T-cell (primary cell): Measurements from ENCODE around the gene SIMC1. TPM values are rescaled to one million over a fixed set of nuclear protein-coding genes. Genes with fewer than 3 reads are reported as not detected.
"Not testable (repeated sequence)": the region's sequence is repeated elsewhere in the genome, so short reads cannot be mapped to it uniquely, and the experiment has no call there.

Experiments used
- ATAC-seq, 4 experiments: fragments of 200-7000 bp in 3 of 4; fragments of 150-1000 bp in 1 of 4; cut with Tn5 transposase; replicated peaks in 1 of 4; 1 replicate in 3 of 4; 2 replicates in 1 of 4; pipeline ENCODE4 v1.10.0; 2021; ENCODE audit warnings: moderate library complexity in 3 of 4, mild to moderate bottlenecking in 2 of 4, moderate number of reproducible peaks in 1 of 4
- CTCF ChIA-PET, 2 donors: fragments of 300-600 bp; sonication (Branson Sonifier 250); formaldehyde crosslinking; loops; one replicate each; lab custom pipeline; 2022; ENCODE audit warnings: antibody characterized with exemption in 2 of 2; lab: Charles Lee
- POLR2A ChIA-PET, 2 donors: fragments of 300-600 bp; sonication (Branson Sonifier 250); formaldehyde crosslinking; loops; one replicate each; lab custom pipeline; 2022; ENCODE audit warnings: antibody characterized with exemption in 2 of 2; lab: Charles Lee
- DNase-seq, 35 experiments: peaks; one replicate each; pipeline versions ENCODE4 v3.0.0 to v3.0.0-alpha.2; 2013 to 2023
- H3K27ac ChIP-seq: one replicate; pipeline ENCODE4 v1.5.1; 2013; ENCODE audit warnings: low read length
- H3K27me3 ChIP-seq, 2 experiments: replicated peaks in 1 of 2; 1 replicate in 1 of 2; 2 replicates in 1 of 2; pipeline versions ENCODE4 v1.6.1 to v1.7.0; 2013; ENCODE audit warnings: low read length in 1 of 2, mixed read lengths in 1 of 2; ENCODE audit not compliant: control insufficient read depth in 2 of 2, insufficient read depth in 2 of 2; ENCODE audit errors: extremely low read depth in 1 of 2
- H3K36me3 ChIP-seq, 2 donors: 1 replicate in 1 of 2; 2 replicates in 1 of 2; pipeline versions ENCODE4 v1.6.1 to v1.7.0; 2013; ENCODE audit warnings: low read length in 1 of 2; ENCODE audit not compliant: control insufficient read depth in 2 of 2, insufficient read depth in 1 of 2; ENCODE audit errors: extremely low read depth in 1 of 2
- H3K4me1 ChIP-seq, 2 experiments: 1 replicate in 1 of 2; 2 replicates in 1 of 2; pipeline versions ENCODE4 v1.6.1 to v1.7.0; 2013; ENCODE audit warnings: low read length in 2 of 2, mixed read lengths in 1 of 2; ENCODE audit not compliant: insufficient read depth in 2 of 2, control insufficient read depth in 1 of 2; ENCODE audit errors: extremely low read depth in 1 of 2
- H3K4me3 ChIP-seq, 2 donors: 1 replicate in 1 of 2; 2 replicates in 1 of 2; pipeline versions ENCODE4 v1.5.1 to v1.7.0; 2013; ENCODE audit warnings: mild to moderate bottlenecking in 2 of 2, low read length in 1 of 2, moderate library complexity in 1 of 2; ENCODE audit not compliant: control insufficient read depth in 1 of 2; ENCODE audit errors: extremely low read depth in 1 of 2
- H3K9me3 ChIP-seq: 2 replicates; pipeline ENCODE4 v1.7.0; 2013
- H3K27ac Mint-ChIP-seq, 2 donors: one replicate each; pipeline ENCODE4 v1.8.0; 2020 to 2021; ENCODE audit warnings: mild to moderate bottlenecking in 2 of 2, mixed read lengths in 2 of 2
- H3K27me3 Mint-ChIP-seq, 2 donors: one replicate each; pipeline ENCODE4 v1.8.0; 2021 to 2022; ENCODE audit warnings: mixed read lengths in 2 of 2
- H3K36me3 Mint-ChIP-seq: one replicate; pipeline ENCODE4 v1.8.0; 2021; ENCODE audit warnings: mixed read lengths
- H3K4me1 Mint-ChIP-seq, 3 donors: one replicate each; pipeline ENCODE4 v1.8.0; 2020 to 2022; ENCODE audit warnings: mixed read lengths in 3 of 3, mild to moderate bottlenecking in 1 of 3
- H3K4me3 Mint-ChIP-seq, 3 donors: one replicate each; pipeline ENCODE4 v1.8.0; 2020 to 2022; ENCODE audit warnings: mild to moderate bottlenecking in 3 of 3, mixed read lengths in 3 of 3, moderate library complexity in 3 of 3
- H3K9me3 Mint-ChIP-seq, 3 donors: one replicate each; pipeline ENCODE4 v1.8.0; 2020 to 2022; ENCODE audit warnings: mixed read lengths in 3 of 3
- WGBS: methylation state at CpG from one replicate; pipeline ENCODE4 v1.1.5; 2013; ENCODE audit warnings: missing lambda C conversion rate; ENCODE audit not compliant: insufficient coverage; 5-methylcytosine and 5-hydroxymethylcytosine counted together
- total RNA-seq, 35 experiments: library from RNA in 6 of 35; stranded (reverse) in 6 of 35; fragments of 120-200 nt in 1 of 35; gene quantifications; one replicate each; pipeline versions ENCODE4 v1.2.1 to v1.2.4 and lab custom pipeline; 2013 to 2026

Gene SIMC1
- total RNA-seq, 5 donors from 2014 or later (not counting 1 experiment from before 2014, with no cell fraction given), result 19.2 to 25.4 (median 24.1) TPM

GRCh38 chr5:176198299-176198698, 39.9 kb upstream of the SIMC1 start:
- ATAC-seq, result not testable (repeated sequence)

DNA sequence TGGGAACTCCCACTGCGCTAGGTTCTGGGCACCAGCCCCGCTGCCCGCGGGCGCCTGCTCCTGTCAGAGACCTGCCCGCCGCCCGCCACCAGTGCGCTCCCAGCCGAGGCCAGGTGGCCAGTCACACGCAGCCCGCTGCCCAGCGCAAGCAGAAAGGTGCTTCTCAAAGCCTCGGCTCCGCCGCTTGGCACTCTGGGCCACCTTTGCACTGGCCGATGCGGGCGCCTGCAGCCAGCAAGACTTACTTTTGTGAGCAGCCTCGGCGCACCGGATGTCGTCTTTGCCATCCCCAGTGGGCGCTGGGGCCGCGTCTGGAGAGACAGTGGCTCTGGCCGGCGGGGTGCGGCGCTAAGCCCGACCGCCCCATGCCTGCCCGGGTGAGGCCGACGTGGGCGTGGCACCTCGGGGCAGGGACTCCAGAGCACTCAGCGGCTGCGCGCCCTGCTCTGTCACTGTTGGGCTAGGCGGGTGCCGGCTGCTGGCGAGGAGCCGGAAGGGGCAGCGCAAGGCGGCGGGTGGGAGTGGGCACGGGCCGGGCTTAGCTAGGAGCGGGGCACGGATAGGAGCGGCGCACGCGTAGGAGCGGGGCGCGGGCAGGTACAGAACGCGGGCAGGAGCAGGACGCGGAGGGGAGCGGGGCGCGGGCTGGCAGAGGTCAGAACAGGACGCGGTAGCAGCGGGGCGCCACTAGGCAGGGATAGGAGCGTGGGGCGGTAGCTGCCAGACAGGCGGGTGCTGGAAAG, 39.1 kb upstream of the SIMC1 start:
- ATAC-seq, result peak; percentile 27 to 50 (median 42)
- H3K4me3 Mint-ChIP-seq, result peak overlapping the region; percentile 50 to 70 (median 68)
- H3K36me3 Mint-ChIP-seq, H3K27ac Mint-ChIP-seq, POLR2A ChIA-PET, H3K4me1 ChIP-seq, H3K36me3 ChIP-seq, H3K9me3 ChIP-seq, H3K27ac ChIP-seq, H3K4me3 ChIP-seq, CTCF ChIA-PET, H3K9me3 Mint-ChIP-seq: not testable (repeated sequence)
- peaks cover 11 to 29% of the 10 kb centered on the region in 2 donors for H3K27me3 Mint-ChIP-seq
- DNase-seq, result peak in 1 of 35 experiments; percentile 19
- WGBS, result 6% methylated on average over 23 of the region's 72 CpGs
- H3K27me3 ChIP-seq, result peaks cover 0 to 37% of the 10 kb centered on the region in 2 experiments
- peaks cover 6 to 19% (median 13%) of the 10 kb centered on the region in 3 donors for H3K4me1 Mint-ChIP-seq

More at GRCh38 chr5:176198299-176198698, 39.9 kb upstream of the SIMC1 start:
- H3K9me3 Mint-ChIP-seq, POLR2A ChIA-PET, H3K9me3 ChIP-seq, H3K36me3 Mint-ChIP-seq, H3K4me3 ChIP-seq, H3K36me3 ChIP-seq, H3K27ac Mint-ChIP-seq, H3K27ac ChIP-seq, DNase-seq, CTCF ChIA-PET: not testable (repeated sequence)
- WGBS, result no CpG with 5 or more reads among the region's 2 CpGs
- peaks cover 6 to 19% (median 15%) of the 10 kb centered on the region in 3 donors for H3K4me1 Mint-ChIP-seq
- Histone ChIP-seq H3K27me3 (peaks cover 0 to 41% of the 10 kb centered on the region in 2 experiments), H3K4me1 (peaks cover 0 to 13% of the 10 kb centered on the region in 2 experiments)
- peaks cover 11 to 30% of the 10 kb centered on the region in 2 donors for H3K27me3 Mint-ChIP-seq
- peak overlapping the region in 1 of 3 donors; percentile 37 for H3K4me3 Mint-ChIP-seq

GRCh38 chr5:176199803-176200399, 38.3 kb upstream of the SIMC1 start:
- H3K4me1 ChIP-seq, H3K36me3 Mint-ChIP-seq, H3K36me3 ChIP-seq, H3K27ac ChIP-seq, ATAC-seq, H3K9me3 Mint-ChIP-seq, CTCF ChIA-PET, DNase-seq, H3K4me3 ChIP-seq, H3K9me3 ChIP-seq: not testable (repeated sequence)
- peak overlapping the region; percentile 50 to 70 (median 68) for H3K4me3 Mint-ChIP-seq
- POLR2A ChIA-PET, result interaction anchor here in 1 of 2 donors (0.6 kb wide), 1 partner anchor 34 kb away, joined by 4 read pairs; no protein-coding TSS in a partner anchor
- peak overlapping the region in 1 of 2 donors; percentile 31 for H3K27ac Mint-ChIP-seq
- H3K27me3 Mint-ChIP-seq, result peaks cover 11 to 29% of the 10 kb centered on the region in 2 donors
- peaks cover 0 to 34% of the 10 kb centered on the region in 2 experiments for H3K27me3 ChIP-seq
- peaks cover 6 to 19% (median 13%) of the 10 kb centered on the region in 3 donors for H3K4me1 Mint-ChIP-seq
- 47% methylated on average over 3 of the region's 9 CpGs for WGBS

- POLR2A ChIA-PET, result no interaction called here
- no peaks in the 10 kb centered on the region for H3K9me3 ChIP-seq
- no peak overlapping the region for H3K27ac ChIP-seq
- Mint-ChIP-seq H3K9me3 (no peaks in the 10 kb centered on the region), H3K36me3 (no peaks in the 10 kb centered on the region), H3K27ac (no peak overlapping the region), H3K27me3 (peaks cover 11 to 26% of the 10 kb centered on the region in 2 donors), H3K4me1 (peaks cover 0 to 13% (median 7%) of the 10 kb centered on the region in 3 donors), H3K4me3 (no peak overlapping the region)
- DNase-seq, result no peak
- no peak for ATAC-seq
- 96% methylated on average over 7 of the region's 8 CpGs for WGBS
- no peaks in the 10 kb centered on the region for H3K36me3 ChIP-seq
- peaks cover 0 to 28% of the 10 kb centered on the region in 2 experiments for H3K27me3 ChIP-seq
- CTCF ChIA-PET, result no interaction called here
- H3K4me1 ChIP-seq, result peaks cover 0 to 5% of the 10 kb centered on the region in 2 experiments
- H3K4me3 ChIP-seq, result no peak overlapping the region
Measured at GRCh38 chr5:176201811-176202210, 36.4 kb upstream of the SIMC1 start.

- H3K4me1 ChIP-seq, result peaks cover 0 to 5% of the 10 kb centered on the region in 2 experiments
- H3K9me3 Mint-ChIP-seq, result no peaks in the 10 kb centered on the region
- no peak overlapping the region for H3K4me3 Mint-ChIP-seq
- ChIA-PET POLR2A (no interaction called here), CTCF (no interaction called here)
- no peak overlapping the region for H3K27ac ChIP-seq
- ATAC-seq (no peak), DNase-seq (no peak)
- peaks cover 0 to 26% of the 10 kb centered on the region in 2 experiments for H3K27me3 ChIP-seq
- peaks cover 0 to 9% (median 0%) of the 10 kb centered on the region in 3 donors for H3K4me1 Mint-ChIP-seq
- no peaks in the 10 kb centered on the region for H3K36me3 Mint-ChIP-seq
- no peak overlapping the region for H3K27ac Mint-ChIP-seq
- peaks cover 4 to 21% of the 10 kb centered on the region in 2 donors for H3K27me3 Mint-ChIP-seq
- 66% methylated on average over 7 of the region's 8 CpGs for WGBS
- H3K36me3 ChIP-seq, result no peaks in the 10 kb centered on the region
- no peak overlapping the region for H3K4me3 ChIP-seq
- no peaks in the 10 kb centered on the region for H3K9me3 ChIP-seq
Measured at GRCh38 chr5:176203086-176203485, 35.1 kb upstream of the SIMC1 start.

GRCh38 chr5:176203535-176203934, 34.7 kb upstream of the SIMC1 start:
- H3K27ac Mint-ChIP-seq, H3K9me3 Mint-ChIP-seq, POLR2A ChIA-PET, H3K4me3 ChIP-seq, H3K4me1 ChIP-seq, ATAC-seq, H3K36me3 ChIP-seq, DNase-seq, H3K27ac ChIP-seq, H3K36me3 Mint-ChIP-seq, H3K4me3 Mint-ChIP-seq, CTCF ChIA-PET, H3K9me3 ChIP-seq, H3K4me1 Mint-ChIP-seq: not testable (repeated sequence)
- H3K27me3 ChIP-seq, result peaks cover 0 to 24% of the 10 kb centered on the region in 2 experiments
- peaks cover 4 to 21% of the 10 kb centered on the region in 2 donors for H3K27me3 Mint-ChIP-seq
- no CpG with 5 or more reads among the region's 10 CpGs for WGBS
